ENCODE measurements around the gene HAO1.

- TF ChIP-seq CTCF (IDR thresholded peaks at IDR 0.05) (no peak), EZH2 (IDR thresholded peaks at IDR 0.05) (no peak), EZH2phosphoT487 (IDR thresholded peaks at IDR 0.05) (no peak)
Measured at GRCh38 chr20:7881551-7881950, 58.7 kb downstream of the HAO1 start.
